Activated naive CD4-positive, alpha-beta T cell treated with anti-CD3 and anti-CD28 coated beads, Interleukin-2, amount 50 U/mL, for 72 hours (primary cell): ENCODE results near the gene PTPRD. TPM values are rescaled to one million over a fixed set of nuclear protein-coding genes. Genes with fewer than 3 reads are reported as not detected.

Source experiments
- ATAC-seq, 2 donors: fragments of 150-1000 bp; cut with Tn5 transposase; 2 replicates each; pipeline ENCODE4 v1.10.0; 2021; ENCODE audit warnings: mild to moderate bottlenecking in 2 of 2, moderate library complexity in 2 of 2
- DNase-seq, 2 donors: peaks; one replicate each; pipeline ENCODE4 v3.0.0; 2021 to 2022; ENCODE audit warnings: low spot score in 2 of 2
- H3K27ac Mint-ChIP-seq, 2 donors: one replicate each; pipeline ENCODE4 v1.8.0; 2022; ENCODE audit warnings: mild to moderate bottlenecking in 2 of 2, mixed read lengths in 2 of 2
- H3K36me3 Mint-ChIP-seq, 2 donors: one replicate each; pipeline ENCODE4 v1.8.0; 2022; ENCODE audit warnings: mixed read lengths in 2 of 2
- H3K9me3 Mint-ChIP-seq, 2 donors: one replicate each; pipeline ENCODE4 v1.8.0; 2022; ENCODE audit warnings: mixed read lengths in 2 of 2
- total RNA-seq, 2 donors: library from RNA; stranded (reverse); gene quantifications; one replicate each; pipeline ENCODE4 v1.2.3, GENCODE V29; 2022

The PTPRD gene
- total RNA-seq, 2 donors from 2014 or later, result not detected

- Mint-ChIP-seq H3K9me3 (peaks cover 0 to 5% of the 10 kb centered on the region in 2 donors), H3K27ac (no peak overlapping the region), H3K36me3 (no peaks in the 10 kb centered on the region)
- DNase-seq (no peak), ATAC-seq (no peak)
Measured at GRCh38 chr9:8437876-8438275, 2174.9 kb downstream of the PTPRD start.

- Mint-ChIP-seq H3K27ac (no peak overlapping the region), H3K36me3 (no peaks in the 10 kb centered on the region), H3K9me3 (peaks cover 0 to 5% of the 10 kb centered on the region in 2 donors)
- DNase-seq (no peak), ATAC-seq (peak in 1 of 2 donors; percentile 6)
Measured at GRCh38 chr9:8437259-8437658, 2175.5 kb downstream of the PTPRD start.

- peaks cover 0 to 5% of the 10 kb centered on the region in 2 donors for H3K9me3 Mint-ChIP-seq
- peak overlapping the region in 1 of 2 donors; percentile 46 for H3K27ac Mint-ChIP-seq
- ATAC-seq (peak; percentile 68 to 98), DNase-seq (no peak)
- no peaks in the 10 kb centered on the region for H3K36me3 Mint-ChIP-seq
Measured at GRCh38 chr9:8436786-8437185, 2176.0 kb downstream of the PTPRD start.

GRCh38 chr9:8434621-8435020, 2178.2 kb downstream of the PTPRD start:
- Mint-ChIP-seq H3K9me3 (peaks cover 0 to 10% of the 10 kb centered on the region in 2 donors), H3K27ac (no peak overlapping the region), H3K36me3 (no peaks in the 10 kb centered on the region)
- ATAC-seq (no peak), DNase-seq (no peak)

- Mint-ChIP-seq H3K27ac (no peak overlapping the region), H3K9me3 (peaks cover 0 to 4% of the 10 kb centered on the region in 2 donors), H3K36me3 (no peaks in the 10 kb centered on the region)
- DNase-seq (no peak), ATAC-seq (no peak)
Measured at GRCh38 chr9:8432224-8432623, 2180.6 kb downstream of the PTPRD start.

GRCh38 chr9:8431505-8431904, 2181.3 kb downstream of the PTPRD start:
- ATAC-seq, result no peak
- Mint-ChIP-seq H3K36me3 (no peaks in the 10 kb centered on the region), H3K9me3 (peaks cover 0 to 4% of the 10 kb centered on the region in 2 donors), H3K27ac (no peak overlapping the region)
- no peak for DNase-seq

- ATAC-seq (peak; percentile 18 to 79), DNase-seq (no peak)
- peak overlapping the region in 1 of 2 donors; percentile 19 for H3K27ac Mint-ChIP-seq
- no peaks in the 10 kb centered on the region for H3K36me3 Mint-ChIP-seq
- H3K9me3 Mint-ChIP-seq, result peaks cover 0 to 4% of the 10 kb centered on the region in 2 donors
Measured at GRCh38 chr9:8430945-8431344, 2181.9 kb downstream of the PTPRD start.

GRCh38 chr9:8429768-8430167, 2183.0 kb downstream of the PTPRD start:
- DNase-seq (no peak), ATAC-seq (peak; percentile 72 to 76)
- Mint-ChIP-seq H3K36me3 (no peaks in the 10 kb centered on the region), H3K27ac (peak overlapping the region in 1 of 2 donors; percentile 90), H3K9me3 (peaks cover 0 to 4% of the 10 kb centered on the region in 2 donors)

- peak overlapping the region in 1 of 2 donors; percentile 90 for H3K27ac Mint-ChIP-seq
- ATAC-seq (peak; percentile 57 to 65), DNase-seq (no peak)
- H3K36me3 Mint-ChIP-seq, result no peaks in the 10 kb centered on the region
- peaks cover 0 to 4% of the 10 kb centered on the region in 2 donors for H3K9me3 Mint-ChIP-seq
Measured at GRCh38 chr9:8429157-8429556, 2183.6 kb downstream of the PTPRD start.

- Mint-ChIP-seq H3K36me3 (no peaks in the 10 kb centered on the region), H3K9me3 (peaks cover 0 to 4% of the 10 kb centered on the region in 2 donors), H3K27ac (no peak overlapping the region)
- ATAC-seq (peak; percentile 34 to 53), DNase-seq (no peak)
Measured at GRCh38 chr9:8428389-8428788, 2184.4 kb downstream of the PTPRD start.

- ATAC-seq, result no peak
- no peaks in the 10 kb centered on the region for H3K36me3 Mint-ChIP-seq
- no peak for DNase-seq
- H3K9me3 Mint-ChIP-seq, result no peaks in the 10 kb centered on the region
- no peak overlapping the region for H3K27ac Mint-ChIP-seq
Measured at GRCh38 chr9:8424786-8425410, 2187.9 kb downstream of the PTPRD start.

GRCh38 chr9:8420416-8420815, 2192.4 kb downstream of the PTPRD start:
- DNase-seq, result no peak
- Mint-ChIP-seq H3K9me3 (no peaks in the 10 kb centered on the region), H3K27ac (no peak overlapping the region), H3K36me3 (no peaks in the 10 kb centered on the region)
- no peak for ATAC-seq

GRCh38 chr9:8419596-8420275, 2193.1 kb downstream of the PTPRD start:
- no peak overlapping the region for H3K27ac Mint-ChIP-seq

GRCh38 chr9:8417341-8417740, 2195.5 kb downstream of the PTPRD start:
- H3K36me3 Mint-ChIP-seq, result no peaks in the 10 kb centered on the region
- no peaks in the 10 kb centered on the region for H3K9me3 Mint-ChIP-seq
- DNase-seq (no peak), ATAC-seq (no peak)
- H3K27ac Mint-ChIP-seq, result no peak overlapping the region

More at GRCh38 chr9:8419596-8420275, 2193.1 kb downstream of the PTPRD start:
- H3K36me3 Mint-ChIP-seq, result no peaks in the 10 kb centered on the region
- H3K9me3 Mint-ChIP-seq, result no peaks in the 10 kb centered on the region
- ATAC-seq, result no peak
- DNase-seq, result no peak

GRCh38 chr9:8412327-8412726, 2200.5 kb downstream of the PTPRD start:
- DNase-seq (no peak), ATAC-seq (no peak)
- H3K27ac Mint-ChIP-seq, result no peak overlapping the region
- H3K9me3 Mint-ChIP-seq, result no peaks in the 10 kb centered on the region
- no peaks in the 10 kb centered on the region for H3K36me3 Mint-ChIP-seq

GRCh38 chr9:8408575-8409190, 2204.1 kb downstream of the PTPRD start:
- Mint-ChIP-seq H3K27ac (no peak overlapping the region), H3K9me3 (no peaks in the 10 kb centered on the region), H3K36me3 (no peaks in the 10 kb centered on the region)
- no peak for DNase-seq
- no peak for ATAC-seq

- no peak for ATAC-seq
Measured at GRCh38 chr9:8401961-8402705, 2210.7 kb downstream of the PTPRD start.

More at GRCh38 chr9:8401961-8402705, 2210.7 kb downstream of the PTPRD start:
- DNase-seq, result no peak
- Mint-ChIP-seq H3K36me3 (no peaks in the 10 kb centered on the region), H3K27ac (no peak overlapping the region), H3K9me3 (no peaks in the 10 kb centered on the region)
